ENCODE results near the gene PCSK6.

GRCh38 chr15:101470548-101471239 is 18.8 kb downstream of the PCSK6 start:
- TF ChIP-seq CTCF (IDR thresholded peaks at IDR 0.05; ENCODE audit: borderline replicate concordance, extremely low read depth, low read length, poor library complexity, severe bottlenecking) = no peak
- no peak for TF ChIP-seq EZH2 (IDR thresholded peaks at IDR 0.05; ENCODE audit: borderline replicate concordance, low read depth, low read length, severe bottlenecking)
